A673 (cell line): Measurements from ENCODE around the gene SGMS1.

ENCODE experiments used
- CTCF ChIP-seq: fragments of 300-800, 200-600 bp; sonication (generic); conservative IDR thresholded peaks from 2 replicates; pipeline ENCODE4 v1.5.1; 2017; ENCODE audit warnings: low read depth, mild to moderate bottlenecking, antibody characterized with exemption, low read length, moderate library complexity, mixed read lengths
- EZH2 ChIP-seq: fragments of 200-600 bp; sonication (generic); IDR thresholded peaks from 2 replicates; pipeline ENCODE4 v1.6.1; 2017; ENCODE audit warnings: borderline replicate concordance, low read depth, mild to moderate bottlenecking, mixed read lengths, antibody characterized with exemption, low read length; ENCODE audit not compliant: poor library complexity, severe bottlenecking

- TF ChIP-seq CTCF (no peak), EZH2 (no peak)
These were observed 249.8 kb downstream of the SGMS1 start for GRCh38 chr10:50373821-50374501.
